Activated CD4-positive, alpha-beta T cell treated with anti-CD3 and anti-CD28 coated beads for 4 hours (primary cell): ENCODE measurements around the gene RNF25.

Experiments
- DNase-seq, 2 donors: peaks; one replicate each; pipeline ENCODE4 v3.0.0-alpha.2; 2020

Gene RNF25

DNA sequence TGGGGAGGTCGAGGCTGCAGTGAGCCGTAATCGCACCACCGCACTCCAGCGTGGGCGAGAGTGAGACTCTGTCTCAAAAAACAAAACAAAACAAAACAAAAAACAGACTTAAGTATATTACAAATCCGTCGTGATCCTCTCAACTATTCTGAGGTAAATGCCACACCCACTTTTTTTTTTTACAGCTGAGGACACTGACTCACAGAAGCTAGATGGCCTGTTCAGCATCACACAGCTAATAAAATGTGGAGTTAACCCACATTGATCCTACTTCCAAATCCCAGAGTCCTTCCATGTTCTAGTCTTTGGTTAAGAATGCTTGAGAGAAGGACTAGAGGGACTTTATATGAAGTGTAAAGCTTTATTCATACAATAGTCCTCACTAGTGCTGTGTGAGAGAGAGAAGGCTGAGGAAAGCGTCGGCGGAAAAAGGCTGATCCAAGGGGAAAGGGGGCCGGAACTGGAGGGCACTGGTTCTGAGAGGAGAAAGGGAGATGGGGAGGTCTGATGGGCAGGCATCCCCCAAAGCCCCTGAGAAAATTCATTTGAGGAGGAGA, 627 bp downstream of the RNF25 start:
- no peak for DNase-seq

DNA sequence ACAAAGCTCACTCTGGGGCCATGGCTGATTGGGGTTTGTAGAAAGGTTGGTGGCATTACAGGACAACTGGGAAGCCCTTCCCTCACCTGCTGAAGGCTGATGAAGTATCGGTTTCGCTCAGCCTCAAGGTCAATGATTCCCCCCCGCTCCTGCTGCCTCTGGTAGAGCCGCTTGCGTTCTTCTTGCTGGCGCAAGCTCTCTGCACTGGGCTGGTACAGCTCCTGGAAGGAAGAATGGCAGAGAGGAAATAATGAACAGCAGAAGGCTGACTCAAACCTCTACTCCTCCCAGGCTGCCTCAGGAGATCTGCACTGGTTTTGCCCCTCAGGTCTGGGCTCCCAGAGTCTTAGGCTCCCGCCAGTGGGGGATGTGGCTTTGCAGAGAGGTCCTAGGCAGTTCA, 7.1 kb downstream of the RNF25 start:
- no peak for DNase-seq

DNA sequence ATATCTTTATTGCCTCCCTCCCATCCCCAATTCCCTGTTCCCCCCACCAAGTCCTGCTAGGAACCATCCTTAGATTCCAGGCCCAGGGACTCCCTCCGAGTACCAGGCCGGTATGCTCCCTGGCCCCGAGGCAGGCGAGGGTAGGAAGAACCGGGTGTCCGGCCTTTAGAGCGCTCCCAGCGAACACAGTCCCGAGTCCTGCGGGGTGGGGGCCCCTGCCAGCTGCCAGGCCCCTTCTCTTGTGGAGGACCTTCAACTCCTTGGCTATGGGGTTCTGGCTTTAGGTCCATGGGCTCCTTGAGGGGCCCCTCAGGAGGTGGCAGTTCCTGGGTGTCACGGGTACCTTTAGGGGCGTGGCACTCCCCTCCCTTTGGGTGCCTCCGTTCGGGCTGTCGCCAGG, 7.9 kb downstream of the RNF25 start:
- no peak for DNase-seq

DNA sequence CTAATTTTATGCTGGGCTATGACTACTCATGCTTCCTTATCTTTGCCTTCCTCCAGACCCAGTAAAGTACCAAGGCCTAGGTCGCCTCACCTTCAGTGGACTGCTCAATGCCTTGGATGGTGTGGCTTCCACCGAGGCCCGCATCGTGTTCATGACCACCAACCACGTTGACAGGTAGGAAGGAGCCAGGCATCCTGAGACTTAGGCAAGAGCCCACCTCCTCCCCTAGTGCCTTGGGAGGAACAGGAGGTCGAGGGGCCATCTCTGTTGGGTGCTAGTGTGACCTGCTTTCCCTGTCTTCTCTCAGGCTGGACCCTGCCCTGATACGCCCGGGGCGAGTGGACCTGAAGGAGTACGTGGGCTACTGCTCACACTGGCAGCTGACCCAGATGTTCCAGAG, 9.0 kb downstream of the RNF25 start:
- no peak for DNase-seq

DNA sequence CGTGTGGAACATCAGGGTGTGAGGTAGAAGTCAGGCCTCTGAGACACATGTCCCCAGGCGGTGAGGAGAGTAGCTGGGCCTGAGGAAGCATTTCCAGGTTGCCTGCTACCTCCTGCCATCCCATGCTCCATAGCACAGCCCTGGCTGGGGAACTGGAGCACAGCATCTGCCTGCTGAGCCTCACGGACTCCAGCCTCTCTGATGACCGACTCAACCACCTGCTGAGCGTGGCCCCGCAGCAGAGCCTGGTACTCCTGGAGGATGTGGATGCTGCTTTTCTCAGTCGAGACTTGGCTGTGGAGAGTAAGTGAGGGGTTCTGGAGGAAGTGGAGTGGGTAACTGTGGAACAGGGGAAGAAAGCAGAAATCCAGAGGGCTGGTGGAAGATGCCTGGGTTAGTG, 9.4 kb downstream of the RNF25 start:
- DNase-seq, result no peak

DNA sequence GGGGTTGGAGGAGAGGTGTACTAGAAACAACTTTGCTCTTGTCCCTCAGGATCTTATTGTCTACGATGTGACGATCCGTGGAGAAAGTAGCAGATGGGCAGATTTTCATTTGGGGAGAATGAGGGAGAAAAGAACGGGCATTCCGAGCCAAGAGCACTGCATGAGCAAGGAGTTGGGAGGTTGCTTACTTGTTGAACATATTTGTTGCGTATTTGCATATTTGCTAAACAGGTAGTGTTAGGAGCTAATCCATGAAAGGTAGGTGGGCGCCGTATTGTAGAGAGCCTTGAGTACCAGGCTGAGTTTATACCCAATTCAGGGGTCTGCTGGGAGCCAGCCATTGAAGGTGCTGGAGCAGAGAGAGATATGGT, 11.8 kb downstream of the RNF25 start:
- DNase-seq, result no peak

DNA sequence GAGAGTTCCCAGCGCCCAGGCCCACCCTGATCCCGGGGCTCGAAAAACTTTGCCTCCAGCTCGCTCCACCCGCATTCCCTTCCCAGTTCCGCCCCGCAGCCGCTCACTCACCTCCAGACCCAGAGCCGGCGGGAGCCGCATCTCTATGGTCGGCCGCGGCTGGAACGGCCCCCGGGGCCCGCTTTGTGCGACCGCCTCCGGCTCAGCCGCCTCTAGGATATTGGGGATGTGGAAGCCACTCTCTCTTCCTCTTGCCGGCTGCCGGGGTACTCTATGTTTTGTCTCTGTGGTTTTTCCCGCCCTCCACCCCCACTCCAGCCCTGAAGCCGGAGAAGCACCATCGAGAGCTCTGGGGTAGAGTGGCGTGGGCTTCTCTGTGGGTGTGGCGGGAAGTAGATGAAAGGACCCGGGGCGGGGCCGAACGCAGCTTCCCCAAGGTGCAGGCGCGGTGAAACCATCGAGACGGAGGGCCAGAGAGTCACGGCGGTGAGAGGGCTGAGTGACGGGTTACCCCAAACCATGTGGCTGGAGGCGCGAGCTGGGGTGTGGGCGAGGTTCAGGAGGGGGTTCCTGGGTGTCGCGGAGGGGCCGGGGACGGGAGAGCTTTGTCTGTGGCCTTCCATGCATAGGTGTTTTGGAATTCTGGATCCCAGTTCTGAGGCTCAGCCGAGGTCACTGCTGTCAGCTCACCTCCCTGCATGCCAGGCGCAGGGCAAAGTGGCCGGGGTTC, 12.4 kb downstream of the RNF25 start, which contains the start of the genes BCS1L and ZNF142:
Gene BCS1L (plus strand): TSS at position 426 of the 730 bp plus-strand sequence. CDS start 1,305 bp downstream, outside the sequence.
Gene ZNF142 (minus strand): TSS at position 366 of the 730 bp plus-strand sequence. CDS start 3,194 bp downstream, outside the sequence.
- peak; percentile 94 to 95 for DNase-seq

DNA sequence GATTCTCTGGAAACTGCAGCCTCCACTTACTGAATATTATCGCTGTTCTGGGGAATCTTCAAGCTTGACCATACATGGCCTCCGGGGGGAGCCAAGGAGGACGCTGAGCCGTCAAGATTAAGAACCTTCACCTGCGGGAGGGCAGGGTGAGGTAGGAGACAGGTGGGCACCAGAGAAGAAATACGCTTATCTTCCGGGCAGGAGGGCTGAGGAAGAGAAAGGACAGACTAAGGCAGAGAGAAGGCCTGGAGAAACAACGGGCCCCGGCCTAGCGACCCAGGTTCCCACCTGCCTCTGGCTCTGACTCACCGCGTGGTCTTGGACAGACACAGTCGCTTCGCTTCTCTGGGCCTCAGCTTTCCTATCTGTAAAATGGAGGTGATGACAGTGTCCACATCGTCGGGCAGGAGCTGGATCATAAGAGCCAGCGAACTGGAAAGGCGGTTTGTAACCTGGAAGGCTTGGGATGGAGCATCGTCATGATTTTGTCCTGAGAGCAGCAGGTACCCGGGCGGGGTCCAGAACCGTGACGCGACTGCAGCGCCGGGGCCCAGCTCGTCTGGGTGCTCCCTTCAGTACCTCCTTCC, 13.0 kb downstream of the RNF25 start:
- peak; percentile 42 to 43 for DNase-seq

DNA sequence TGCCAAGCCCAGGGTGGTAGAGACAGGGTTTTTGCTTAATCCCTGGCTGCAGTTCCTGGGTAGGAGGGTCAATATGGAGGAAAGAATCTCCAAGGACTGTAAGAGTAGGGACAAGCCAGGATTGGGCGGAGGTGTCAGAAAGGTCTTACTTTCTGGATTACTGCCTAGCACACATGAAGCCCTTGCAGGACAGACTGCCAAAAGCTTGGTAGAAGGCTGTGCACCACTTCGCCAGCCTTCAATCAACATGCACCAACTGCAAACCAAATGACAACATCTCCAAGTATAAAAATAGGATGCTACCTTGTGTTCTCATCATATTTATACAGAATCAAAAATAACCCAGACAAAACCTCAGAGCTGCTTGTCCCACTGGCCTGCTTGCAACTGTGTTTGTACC, 16.1 kb downstream of the RNF25 start:
- no peak for DNase-seq

DNA sequence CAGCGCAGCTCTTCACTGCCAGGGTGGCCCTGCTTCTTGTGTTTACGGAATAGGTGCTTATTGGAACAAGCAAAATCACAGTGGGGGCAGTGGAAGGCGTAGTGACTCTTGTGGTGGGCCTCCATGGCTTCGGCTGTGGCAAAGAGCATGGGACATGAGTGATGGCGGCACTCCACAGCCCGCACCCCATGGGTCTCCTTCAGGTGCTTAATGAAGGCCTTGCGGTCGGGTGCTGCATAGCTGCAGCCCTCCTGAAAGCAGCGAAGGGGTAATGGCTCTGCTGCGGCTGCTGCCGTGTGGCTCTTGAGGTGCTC, 23.1 kb downstream of the RNF25 start:
- DNase-seq, result no peak

DNA sequence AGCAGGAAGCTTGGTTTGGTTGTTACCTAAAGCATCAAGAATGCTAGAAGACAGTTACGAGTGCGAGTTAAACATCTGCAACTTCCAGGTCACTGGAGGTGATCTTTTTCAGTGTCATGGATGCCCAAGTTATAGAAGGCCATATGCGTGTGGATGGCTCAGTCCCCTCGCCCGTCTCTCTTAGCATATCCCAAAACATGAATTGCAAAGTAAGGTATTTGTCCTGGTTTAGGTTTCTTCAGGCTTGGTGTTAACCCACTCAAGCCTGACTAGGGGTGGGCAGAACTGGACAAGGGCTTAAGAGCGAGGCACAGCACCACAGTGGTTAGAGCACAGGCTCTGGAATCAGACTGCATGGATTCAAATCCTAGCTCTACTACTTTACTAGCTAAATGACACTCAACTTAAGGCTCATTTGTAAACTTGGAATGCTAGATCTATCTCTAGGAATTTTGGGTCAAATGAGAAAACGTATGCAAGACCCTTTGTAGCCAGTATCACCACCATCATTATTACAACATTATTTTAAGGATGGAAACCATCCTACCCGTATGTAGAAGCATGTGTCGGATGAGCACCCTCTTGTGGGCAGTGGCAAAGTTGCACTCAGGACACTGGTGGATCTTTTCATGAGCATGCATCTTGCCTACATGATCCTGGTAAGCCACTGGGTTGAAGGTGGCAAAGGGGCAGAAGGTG, 23.6 kb downstream of the RNF25 start:
- DNase-seq, result peak; percentile 32 to 50

DNA sequence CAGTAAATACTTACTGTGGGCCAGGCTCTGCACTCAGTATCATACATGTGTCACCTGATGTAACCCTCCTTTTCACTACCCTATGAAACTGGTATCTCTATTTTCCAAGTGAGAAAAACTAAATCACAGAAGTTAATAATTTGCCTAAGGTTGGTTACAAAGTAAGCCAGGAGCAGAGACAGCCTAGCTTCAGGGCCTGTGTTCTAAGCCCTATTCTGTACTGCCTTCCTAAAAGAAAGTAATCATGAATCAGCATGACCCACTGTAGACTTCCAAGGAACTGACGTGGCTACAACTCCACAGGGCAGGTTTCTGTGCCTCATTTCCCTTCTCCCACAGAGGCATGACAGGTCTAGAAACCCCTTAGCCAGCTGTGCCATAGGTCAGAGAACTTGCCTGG, 26.7 kb downstream of the RNF25 start:
- no peak for DNase-seq

DNA sequence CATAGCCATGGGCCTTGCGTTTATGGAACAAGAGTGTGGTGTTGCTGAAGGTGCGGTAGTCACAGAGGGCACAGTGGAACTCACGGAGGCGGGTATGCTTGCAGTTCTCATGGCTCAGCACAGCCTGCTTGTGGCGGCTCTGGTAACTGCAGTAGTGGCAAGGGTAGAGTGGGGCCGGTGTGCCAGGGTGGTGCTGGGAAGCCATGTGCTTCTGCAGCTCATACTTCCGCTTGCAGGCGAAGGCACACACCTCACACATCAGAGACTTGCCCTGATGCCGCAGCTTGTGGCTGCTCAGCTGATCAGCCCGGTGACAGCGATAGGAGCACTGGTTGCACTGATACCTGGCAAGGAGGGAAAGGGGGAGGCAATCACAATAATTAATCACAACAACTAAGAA, 27.1 kb downstream of the RNF25 start:
- no peak for DNase-seq

DNA sequence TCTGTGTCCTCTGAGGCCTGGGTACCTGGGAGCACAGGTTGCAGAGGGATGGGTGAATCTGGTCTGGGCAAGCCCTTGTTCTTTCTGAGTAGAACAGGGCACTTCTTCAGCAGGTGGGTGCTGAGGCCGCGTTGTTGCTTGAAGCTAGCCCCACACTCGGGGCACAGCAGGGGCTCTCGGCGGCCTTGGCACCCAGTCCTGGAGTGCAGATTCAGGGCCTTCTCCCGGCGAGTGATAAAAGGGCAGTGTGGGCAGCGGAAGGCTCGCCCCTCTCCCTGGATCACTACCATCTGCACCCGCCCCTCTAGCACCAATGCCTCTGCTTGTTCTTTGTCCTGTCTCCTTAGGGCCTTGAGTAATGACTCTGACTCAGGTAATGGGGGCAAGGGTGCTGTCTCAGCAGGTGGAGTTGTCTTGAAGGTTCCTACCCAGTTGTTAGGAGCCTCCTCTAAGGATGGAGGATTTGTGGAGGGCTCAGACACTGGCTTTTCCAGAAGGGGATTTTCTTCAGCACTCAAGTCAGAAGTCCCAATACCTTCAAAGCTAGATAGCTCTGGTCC, 28.0 kb downstream of the RNF25 start:
- DNase-seq, result no peak

DNA sequence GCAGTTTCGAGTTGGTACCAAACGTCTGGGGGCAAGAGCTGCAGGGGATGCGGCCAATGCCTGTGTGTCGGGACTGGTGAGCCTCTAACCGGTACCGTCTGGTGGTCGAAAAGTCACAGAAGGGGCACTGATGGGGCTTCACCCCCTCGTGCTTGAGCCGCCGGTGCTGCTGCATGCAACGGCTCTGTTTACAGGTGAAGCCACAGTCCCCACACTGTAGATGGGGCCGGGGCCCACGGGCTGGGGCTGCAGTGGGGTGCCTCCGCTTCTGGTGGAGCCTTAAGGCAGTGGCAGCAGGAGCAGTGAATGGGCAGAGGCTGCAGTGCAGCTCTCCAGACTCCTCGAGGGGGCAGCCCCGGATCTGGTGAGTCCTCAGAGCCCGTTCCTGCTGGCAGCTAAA, 29.0 kb downstream of the RNF25 start:
- DNase-seq, result no peak

DNA sequence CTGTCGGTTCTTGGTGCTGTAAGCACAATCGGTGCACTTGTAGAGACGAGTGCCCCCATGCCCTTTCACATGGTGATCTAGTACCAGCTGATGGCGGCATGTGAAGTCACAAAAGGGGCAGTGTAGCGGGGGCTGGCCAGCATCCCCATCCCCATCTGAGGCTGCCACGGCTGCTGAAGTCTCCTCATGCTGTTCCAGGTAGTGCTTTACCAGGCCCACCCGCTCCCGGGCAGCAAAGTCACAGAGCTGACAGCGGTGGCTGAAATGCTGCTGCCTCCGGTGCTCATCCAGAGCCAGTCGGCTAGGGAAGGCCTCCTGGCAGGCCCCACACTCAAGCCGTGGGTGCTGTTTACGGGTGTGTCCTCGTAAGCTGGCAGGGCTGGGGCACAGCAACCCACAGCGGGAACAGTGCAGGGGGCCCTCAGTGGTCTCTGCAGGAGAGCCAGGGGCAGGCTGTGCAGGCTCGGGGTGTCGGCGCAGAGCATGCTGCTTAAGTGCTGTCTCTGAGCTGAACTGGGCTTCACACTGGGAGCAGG, 29.6 kb downstream of the RNF25 start:
- no peak for DNase-seq

DNA sequence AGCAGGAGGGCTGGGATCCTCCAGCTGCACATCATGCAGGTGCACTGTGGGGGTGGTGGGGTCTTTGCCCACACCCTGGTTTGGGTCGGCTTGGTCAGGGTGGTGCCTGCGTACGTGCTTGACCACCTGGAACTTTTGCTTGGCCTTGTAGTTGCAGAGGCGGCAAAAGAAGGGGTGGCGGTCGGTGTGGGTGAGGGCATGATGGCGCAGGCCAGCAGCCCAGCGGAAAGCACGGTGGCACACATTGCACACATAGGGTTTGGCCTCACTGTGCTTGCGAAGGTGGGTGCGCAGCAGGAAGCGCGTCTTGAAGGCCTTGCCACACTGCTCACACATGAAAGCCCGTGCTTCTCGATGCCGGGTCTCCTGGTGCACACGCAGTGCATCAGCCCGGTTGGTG, 33.4 kb downstream of the RNF25 start:
- DNase-seq, result no peak

DNA sequence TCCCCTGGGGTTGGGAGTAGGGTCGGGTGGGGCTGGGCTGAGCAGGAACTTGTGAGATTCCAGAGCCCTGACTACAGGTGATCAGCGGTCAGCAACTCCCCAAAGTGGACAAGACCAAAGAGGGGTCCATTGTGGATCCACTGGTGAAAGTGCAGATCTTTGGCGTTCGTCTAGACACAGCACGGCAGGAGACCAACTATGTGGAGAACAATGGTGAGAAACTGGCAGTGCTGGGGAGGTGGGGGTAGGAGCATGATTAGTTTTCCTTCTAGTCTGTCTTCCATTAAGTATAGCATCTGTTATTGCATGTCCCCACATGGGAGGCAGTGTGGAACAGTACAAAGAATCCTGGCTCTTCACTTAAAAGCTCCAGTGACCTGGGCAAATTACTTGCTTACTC, 36.1 kb downstream of the RNF25 start:
- DNase-seq, result no peak

DNA sequence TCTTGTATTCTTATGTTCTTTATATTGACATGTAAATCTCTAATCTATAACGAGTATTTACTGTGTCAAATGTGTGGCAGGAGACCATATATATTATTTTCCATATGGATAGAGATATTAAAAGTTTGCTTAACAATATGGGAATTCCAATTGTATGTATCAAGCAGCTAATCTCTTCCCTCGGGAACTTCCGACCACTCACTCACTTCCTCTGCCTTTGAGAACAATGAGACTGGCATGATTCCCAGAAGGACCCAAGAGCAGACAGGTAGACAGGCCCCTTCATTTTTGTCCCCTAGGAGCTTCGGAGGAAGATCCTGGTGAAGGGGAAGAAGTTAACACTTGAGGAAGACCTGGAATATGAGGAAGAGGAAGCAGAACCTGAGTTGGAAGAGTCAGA, 40.0 kb downstream of the RNF25 start:
- no peak for DNase-seq

DNA sequence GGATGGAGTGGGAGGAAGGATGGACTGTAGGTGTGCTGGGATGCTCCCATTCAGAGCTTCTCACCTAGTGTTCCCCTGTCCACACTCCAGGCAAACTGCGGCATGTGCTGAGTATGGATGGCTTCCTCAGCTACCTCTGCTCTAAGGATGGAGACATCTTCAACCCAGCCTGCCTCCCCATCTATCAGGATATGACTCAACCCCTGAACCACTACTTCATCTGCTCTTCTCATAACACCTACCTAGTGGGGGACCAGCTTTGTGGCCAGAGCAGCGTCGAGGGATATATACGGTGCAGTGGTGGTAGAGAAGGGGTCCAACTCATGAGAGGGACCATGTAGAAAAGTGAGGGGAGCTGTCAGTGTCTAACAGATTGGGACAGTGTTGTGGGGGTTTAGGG, 43.9 kb downstream of the RNF25 start:
- no peak for DNase-seq

DNA sequence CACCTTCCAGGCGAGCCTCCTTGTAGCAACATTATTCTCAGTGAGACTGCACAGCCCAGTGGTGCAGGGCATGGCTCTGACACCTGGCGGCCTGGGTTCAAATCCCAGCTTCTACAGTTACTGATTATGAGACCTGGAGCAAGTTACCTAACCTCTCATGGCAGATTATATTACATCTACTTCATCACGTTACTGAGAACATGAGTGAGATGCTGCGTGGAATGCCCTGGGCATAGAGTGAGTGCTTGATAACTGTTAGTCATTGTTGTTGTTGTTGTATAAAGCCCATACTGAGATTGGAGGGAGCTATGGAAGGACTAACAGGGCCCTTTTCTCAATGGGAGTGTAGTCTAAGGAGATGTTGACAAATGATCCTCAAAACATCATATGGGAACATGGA, 45.4 kb downstream of the RNF25 start:
- DNase-seq, result no peak

DNA sequence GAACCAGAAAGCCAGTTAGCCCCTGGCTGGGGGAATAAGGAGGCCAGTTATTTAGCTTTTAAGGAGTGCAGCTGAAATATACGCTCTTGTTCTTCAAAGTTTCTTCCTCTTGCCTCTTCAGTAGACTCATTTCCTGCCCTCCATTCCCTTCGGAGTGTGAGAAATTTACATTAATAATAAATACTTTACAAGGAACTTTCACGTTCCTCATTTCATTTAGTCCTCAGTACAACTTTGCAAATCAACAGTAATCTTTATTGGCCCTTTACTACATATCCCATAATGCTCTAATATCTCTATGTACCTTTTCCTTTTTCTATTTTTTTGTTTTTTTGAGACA, 48.5 kb downstream of the RNF25 start:
- DNase-seq, result no peak

DNA sequence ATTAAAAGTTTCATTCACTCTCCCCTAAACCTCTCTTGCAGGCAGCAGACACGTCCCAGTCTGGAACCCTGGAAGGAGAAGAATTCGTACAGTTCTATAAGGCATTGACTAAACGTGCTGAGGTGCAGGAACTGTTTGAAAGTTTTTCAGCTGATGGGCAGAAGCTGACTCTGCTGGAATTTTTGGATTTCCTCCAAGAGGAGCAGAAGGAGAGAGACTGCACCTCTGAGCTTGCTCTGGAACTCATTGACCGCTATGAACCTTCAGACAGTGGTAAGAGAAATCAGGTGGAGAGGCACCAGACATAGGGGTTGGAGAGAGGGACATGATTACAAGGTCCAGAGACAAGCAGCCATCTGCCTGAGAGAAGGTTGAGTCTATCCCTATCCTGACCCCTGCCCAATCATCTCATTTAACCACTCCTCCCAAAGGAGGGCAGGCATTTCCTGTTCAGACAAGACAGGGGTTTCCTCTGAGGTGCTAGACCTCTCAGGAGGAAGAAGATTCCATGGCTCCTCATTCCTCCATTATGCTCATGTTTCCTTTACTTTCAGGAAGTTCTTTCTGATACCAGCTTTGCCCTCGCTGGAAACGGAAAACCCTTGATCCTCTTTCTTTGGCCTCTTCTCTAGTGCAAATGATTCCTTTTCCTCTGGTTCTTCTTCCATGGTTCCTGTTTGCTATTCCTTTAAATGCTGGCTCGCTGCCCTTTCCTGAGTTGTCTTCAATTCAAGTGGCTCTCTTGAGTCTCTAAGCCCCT, 49.0 kb downstream of the RNF25 start:
- no peak for DNase-seq
